PC-3 (cell line): ENCODE measurements around the gene ASCL5.

Experiments used
- CTCF ChIP-seq: fragments of 300-600 bp; sonication (generic); conservative IDR thresholded peaks from 2 replicates; pipeline ENCODE4 v1.5.1; 2017; ENCODE audit warnings: antibody characterized with exemption, low read depth, mild to moderate bottlenecking, low read length
- EZH2 ChIP-seq: fragments of 300-600 bp; sonication (generic); IDR thresholded peaks from one replicate; pipeline ENCODE4 v1.6.1; 2017; ENCODE audit warnings: antibody characterized with exemption, mild to moderate bottlenecking, low read length; ENCODE audit not compliant: unreplicated experiment
- EZH2phosphoT487 ChIP-seq: fragments of 300-600 bp; sonication (generic); IDR thresholded peaks from 2 replicates; pipeline ENCODE4 v1.6.1; 2018; ENCODE audit warnings: mild to moderate bottlenecking, antibody characterized with exemption, low read length, borderline replicate concordance

- TF ChIP-seq EZH2 (no peak), CTCF (no peak), EZH2phosphoT487 (no peak)
Observed at GRCh38 chr1:201103666-201104065, 23.3 kb downstream of the ASCL5 start.
